Neural progenitor cell (in vitro differentiated cells): ENCODE measurements around the gene CISD3. TPM values are rescaled to one million over a fixed set of nuclear protein-coding genes. Genes with fewer than 3 reads are reported as not detected.

Source experiments
- DNase-seq: peaks from one replicate; pipeline ENCODE4 v3.0.0-alpha.2; 2016; ENCODE audit warnings: low spot score
- H2AFZ ChIP-seq: fragments of 200-600 bp; sonication (generic); replicated peaks from 2 replicates; pipeline ENCODE4 v1.6.1; 2016; ENCODE audit warnings: antibody characterized with exemption
- H3F3A ChIP-seq: fragments of 200-600 bp; sonication (generic); 2 replicates; pipeline ENCODE4 v1.6.1; 2016; ENCODE audit warnings: antibody characterized with exemption, low read depth
- H3K27ac ChIP-seq: fragments of 200-600 bp; sonication (generic); 2 replicates; pipeline ENCODE4 v1.5.1; 2016; ENCODE audit warnings: mild to moderate bottlenecking
- H3K27me3 ChIP-seq: fragments of 200-600 bp; sonication (generic); 2 replicates; pipeline ENCODE4 v1.6.1; 2016; ENCODE audit warnings: mild to moderate bottlenecking, moderate library complexity
- H3K36me3 ChIP-seq: fragments of 200-600 bp; sonication (generic); 2 replicates; pipeline ENCODE4 v1.5.1; 2016
- H3K4me1 ChIP-seq: fragments of 200-600 bp; sonication (generic); 2 replicates; pipeline ENCODE4 v1.6.1; 2016; ENCODE audit warnings: mixed run types
- H3K4me2 ChIP-seq: fragments of 200-600 bp; sonication (generic); 2 replicates; pipeline ENCODE4 v1.6.1; 2016
- H3K4me3 ChIP-seq: fragments of 200-600 bp; sonication (generic); 2 replicates; pipeline ENCODE4 v1.5.1; 2016
- H3K79me2 ChIP-seq: fragments of 200-600 bp; sonication (generic); 2 replicates; pipeline ENCODE4 v1.6.1; 2016; ENCODE audit warnings: low read depth
- H3K9ac ChIP-seq: fragments of 200-600 bp; sonication (generic); 2 replicates; pipeline ENCODE4 v1.6.1; 2016
- H3K9me3 ChIP-seq: fragments of 200-600 bp; sonication (generic); 2 replicates; pipeline ENCODE4 v1.5.1; 2016; ENCODE audit warnings: low read depth
- H4K20me1 ChIP-seq: fragments of 200-600 bp; sonication (generic); 2 replicates; pipeline ENCODE4 v1.6.1; 2016; ENCODE audit warnings: low read depth
- H3K27ac Mint-ChIP-seq: 3 replicates; pipeline ENCODE4 v1.8.0; 2021; ENCODE audit warnings: mixed read lengths
- H3K27me3 Mint-ChIP-seq: 2 replicates; pipeline ENCODE4 v1.8.0; 2022; ENCODE audit warnings: low read depth, mild to moderate bottlenecking, inconsistent platforms, moderate library complexity, mixed read lengths; ENCODE audit not compliant: insufficient read depth
- H3K36me3 Mint-ChIP-seq: 3 replicates; pipeline ENCODE4 v1.8.0; 2021; ENCODE audit warnings: mixed read lengths
- H3K4me1 Mint-ChIP-seq: 3 replicates; pipeline ENCODE4 v1.8.0; 2021; ENCODE audit warnings: mixed read lengths
- H3K4me3 Mint-ChIP-seq: 3 replicates; pipeline ENCODE4 v1.8.0; 2021; ENCODE audit warnings: mild to moderate bottlenecking, moderate library complexity, mixed read lengths
- H3K9me3 Mint-ChIP-seq: 3 replicates; pipeline ENCODE4 v1.8.0; 2020; ENCODE audit warnings: mixed read lengths
- EZH2 ChIP-seq: fragments of 200-600 bp; sonication (generic); IDR thresholded peaks from 2 replicates; pipeline ENCODE4 v1.6.1; 2017; ENCODE audit warnings: antibody characterized with exemption, mild to moderate bottlenecking, moderate library complexity
- EZH2phosphoT487 ChIP-seq: fragments of 200-600 bp; sonication (generic); IDR thresholded peaks from 2 replicates; pipeline ENCODE4 v1.6.1; 2017; ENCODE audit warnings: antibody characterized with exemption
- total RNA-seq: library from RNA; depleted of rRNA; stranded (reverse); fragments of >200 nt; gene quantifications from 2 replicates; pipeline ENCODE4 v1.2.3, GENCODE V29; 2015; ENCODE audit warnings: low replicate concordance
- TF ChIP-seq, protein P1 (sequence below): fragments of 200-600 bp; sonication (generic); IDR thresholded peaks from 2 replicates; pipeline ENCODE4 v1.5.1; 2017; ENCODE audit warnings: antibody characterized with exemption, mild to moderate bottlenecking

CISD3 gene
- total RNA-seq, 1 donor from 2014 or later = 0.60 TPM

GRCh38 chr17:38720941-38721340 lies 9.2 kb upstream of the CISD3 start:
- Histone ChIP-seq H3F3A (peaks cover 28% of the 10 kb centered on the region), H3K27ac (no peak overlapping the region), H3K79me2 (no peaks in the 10 kb centered on the region), H3K4me3 (no peak overlapping the region), H3K4me2 (peak overlapping the region; percentile 79), H2AFZ (no peak overlapping the region), H3K36me3 (no peaks in the 10 kb centered on the region), H3K4me1 (peaks cover 13% of the 10 kb centered on the region), H4K20me1 (peaks cover 32% of the 10 kb centered on the region), H3K9me3 (no peaks in the 10 kb centered on the region), H3K9ac (no peak overlapping the region), H3K27me3 (peaks cover 34% of the 10 kb centered on the region)
- TF ChIP-seq EZH2 = no peak
- TF ChIP-seq EZH2phosphoT487 = no peak
- TF ChIP-seq, protein P1, sequence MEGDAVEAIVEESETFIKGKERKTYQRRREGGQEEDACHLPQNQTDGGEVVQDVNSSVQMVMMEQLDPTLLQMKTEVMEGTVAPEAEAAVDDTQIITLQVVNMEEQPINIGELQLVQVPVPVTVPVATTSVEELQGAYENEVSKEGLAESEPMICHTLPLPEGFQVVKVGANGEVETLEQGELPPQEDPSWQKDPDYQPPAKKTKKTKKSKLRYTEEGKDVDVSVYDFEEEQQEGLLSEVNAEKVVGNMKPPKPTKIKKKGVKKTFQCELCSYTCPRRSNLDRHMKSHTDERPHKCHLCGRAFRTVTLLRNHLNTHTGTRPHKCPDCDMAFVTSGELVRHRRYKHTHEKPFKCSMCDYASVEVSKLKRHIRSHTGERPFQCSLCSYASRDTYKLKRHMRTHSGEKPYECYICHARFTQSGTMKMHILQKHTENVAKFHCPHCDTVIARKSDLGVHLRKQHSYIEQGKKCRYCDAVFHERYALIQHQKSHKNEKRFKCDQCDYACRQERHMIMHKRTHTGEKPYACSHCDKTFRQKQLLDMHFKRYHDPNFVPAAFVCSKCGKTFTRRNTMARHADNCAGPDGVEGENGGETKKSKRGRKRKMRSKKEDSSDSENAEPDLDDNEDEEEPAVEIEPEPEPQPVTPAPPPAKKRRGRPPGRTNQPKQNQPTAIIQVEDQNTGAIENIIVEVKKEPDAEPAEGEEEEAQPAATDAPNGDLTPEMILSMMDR = no peak
- Mint-ChIP-seq H3K36me3 (peaks cover 13% of the 10 kb centered on the region), H3K4me1 (peaks cover 22% of the 10 kb centered on the region), H3K4me3 (no peak overlapping the region), H3K27me3 (peaks cover 7% of the 10 kb centered on the region), H3K9me3 (no peaks in the 10 kb centered on the region), H3K27ac (no peak overlapping the region)
- DNase-seq = no peak

- H3K4me1 Mint-ChIP-seq = peaks cover 24% of the 10 kb centered on the region
- Histone ChIP-seq H4K20me1 (peaks cover 32% of the 10 kb centered on the region), H3K9ac (no peak overlapping the region), H3F3A (peaks cover 28% of the 10 kb centered on the region), H3K79me2 (no peaks in the 10 kb centered on the region), H2AFZ (no peak overlapping the region), H3K27me3 (peaks cover 34% of the 10 kb centered on the region), H3K27ac (no peak overlapping the region), H3K4me2 (no peak overlapping the region), H3K4me3 (no peak overlapping the region), H3K9me3 (no peaks in the 10 kb centered on the region), H3K4me1 (peaks cover 13% of the 10 kb centered on the region), H3K36me3 (no peaks in the 10 kb centered on the region)
- TF ChIP-seq EZH2 (no peak), EZH2phosphoT487 (no peak)
- TF ChIP-seq, protein P1 = no peak
- H3K4me3 Mint-ChIP-seq = no peak overlapping the region
- H3K27ac Mint-ChIP-seq = no peak overlapping the region
- no peaks in the 10 kb centered on the region for H3K9me3 Mint-ChIP-seq
- H3K27me3 Mint-ChIP-seq = peaks cover 7% of the 10 kb centered on the region
- peaks cover 11% of the 10 kb centered on the region for H3K36me3 Mint-ChIP-seq
- DNase-seq = no peak
Observed at GRCh38 chr17:38721802-38722201, 8.3 kb upstream of the CISD3 start.

- peaks cover 36% of the 10 kb centered on the region for H3K27me3 ChIP-seq
- TF ChIP-seq, protein P1 = no peak
- no peak for TF ChIP-seq EZH2phosphoT487
- peaks cover 14% of the 10 kb centered on the region for H3K36me3 Mint-ChIP-seq
- H4K20me1 ChIP-seq = peaks cover 25% of the 10 kb centered on the region
- no peaks in the 10 kb centered on the region for H3K9me3 ChIP-seq
- peaks cover 7% of the 10 kb centered on the region for H3K4me1 ChIP-seq
- peaks cover 5% of the 10 kb centered on the region for H3K27me3 Mint-ChIP-seq
- H3K9me3 Mint-ChIP-seq = no peaks in the 10 kb centered on the region
- H3K36me3 ChIP-seq = no peaks in the 10 kb centered on the region
- H3K27ac ChIP-seq = no peak overlapping the region
- H3F3A ChIP-seq = peaks cover 21% of the 10 kb centered on the region
- H3K27ac Mint-ChIP-seq = no peak overlapping the region
- no peak for DNase-seq
- no peak overlapping the region for H3K9ac ChIP-seq
- no peak overlapping the region for H3K4me2 ChIP-seq
- no peak overlapping the region for H3K4me3 ChIP-seq
- H2AFZ ChIP-seq = no peak overlapping the region
- H3K4me1 Mint-ChIP-seq = peaks cover 23% of the 10 kb centered on the region
- no peak overlapping the region for H3K4me3 Mint-ChIP-seq
- H3K79me2 ChIP-seq = no peaks in the 10 kb centered on the region
Observed at GRCh38 chr17:38724337-38724988, 5.7 kb upstream of the CISD3 start.
